MM.1S (cell line): ENCODE measurements around the gene PEX14.

Source experiments
- DNase-seq: peaks from one replicate; pipeline ENCODE4 v3.0.0-alpha.2; 2015
- H2AFZ ChIP-seq: fragments of 300-600 bp; sonication (generic); 2 replicates; pipeline ENCODE4 v1.6.0; 2016; ENCODE audit warnings: antibody characterized with exemption, low read length
- H3F3A ChIP-seq: fragments of 300-600 bp; sonication (generic); 2 replicates; pipeline ENCODE4 v1.6.1; 2016; ENCODE audit warnings: mild to moderate bottlenecking, antibody characterized with exemption, low read length, moderate library complexity, mixed read lengths; ENCODE audit not compliant: insufficient read depth
- H3K27ac ChIP-seq: fragments of 300-600 bp; sonication (generic); 2 replicates; pipeline ENCODE4 v1.5.1; 2016; ENCODE audit warnings: mild to moderate bottlenecking, low read length
- H3K27me3 ChIP-seq: fragments of 300-600 bp; sonication (generic); replicated peaks from 2 replicates; pipeline ENCODE4 v1.6.0; 2016; ENCODE audit warnings: low read length; ENCODE audit not compliant: insufficient read depth
- H3K36me3 ChIP-seq: fragments of 300-600 bp; sonication (generic); replicated peaks from 2 replicates; pipeline ENCODE4 v1.6.1; 2016; ENCODE audit warnings: mild to moderate bottlenecking, low read length, mixed read lengths; ENCODE audit not compliant: insufficient read depth
- H3K4me1 ChIP-seq: fragments of 300-600 bp; sonication (generic); 2 replicates; pipeline ENCODE4 v1.6.1; 2016; ENCODE audit warnings: low read length, mixed read lengths
- H3K4me2 ChIP-seq: fragments of 300-600 bp; sonication (generic); 2 replicates; pipeline ENCODE4 v1.6.0; 2016; ENCODE audit warnings: low read depth, low read length
- H3K4me3 ChIP-seq: fragments of 300-600 bp; sonication (generic); 2 replicates; pipeline ENCODE4 v1.5.1; 2016; ENCODE audit warnings: low read length, mixed read lengths
- H3K79me2 ChIP-seq: fragments of 300-600 bp; sonication (generic); 2 replicates; pipeline ENCODE4 v1.6.1; 2016; ENCODE audit warnings: mixed run types, low read length, mixed read lengths
- H3K9ac ChIP-seq: fragments of 300-600 bp; sonication (generic); 2 replicates; pipeline ENCODE4 v1.6.1; 2016; ENCODE audit warnings: low read length, mixed read lengths
- H3K9me2 ChIP-seq: fragments of 300-600 bp; sonication (generic); replicated peaks from 2 replicates; pipeline ENCODE4 v1.6.1; 2016; ENCODE audit warnings: mild to moderate bottlenecking, low read length, mixed read lengths; ENCODE audit not compliant: insufficient read depth
- H3K9me3 ChIP-seq: fragments of 300-600 bp; sonication (generic); replicated peaks from 2 replicates; pipeline ENCODE4 v1.6.1; 2016; ENCODE audit warnings: mild to moderate bottlenecking, low read length, mixed read lengths; ENCODE audit not compliant: insufficient read depth
- H4K20me1 ChIP-seq: fragments of 300-600 bp; sonication (generic); 2 replicates; pipeline ENCODE4 v1.6.1; 2016; ENCODE audit warnings: mild to moderate bottlenecking, low read length, moderate library complexity, mixed read lengths; ENCODE audit not compliant: insufficient read depth
- EZH2 ChIP-seq: fragments of 300-600 bp; sonication (generic); optimal IDR thresholded peaks from 2 replicates; pipeline ENCODE3; 2017; ENCODE audit warnings: low read depth, mild to moderate bottlenecking, antibody characterized with exemption, low read length, mixed read lengths
- EZH2phosphoT487 ChIP-seq: fragments of 300-600 bp; sonication (generic); IDR thresholded peaks from 2 replicates; pipeline ENCODE4 v1.6.1; 2018; ENCODE audit warnings: antibody characterized with exemption, low read length
- TF ChIP-seq, protein P1 (sequence below): fragments of 300-600 bp; sonication (generic); IDR thresholded peaks from 2 replicates; pipeline ENCODE4 v1.5.1; 2016; ENCODE audit warnings: antibody characterized with exemption, low read length, mixed read lengths

Gene PEX14

DNA sequence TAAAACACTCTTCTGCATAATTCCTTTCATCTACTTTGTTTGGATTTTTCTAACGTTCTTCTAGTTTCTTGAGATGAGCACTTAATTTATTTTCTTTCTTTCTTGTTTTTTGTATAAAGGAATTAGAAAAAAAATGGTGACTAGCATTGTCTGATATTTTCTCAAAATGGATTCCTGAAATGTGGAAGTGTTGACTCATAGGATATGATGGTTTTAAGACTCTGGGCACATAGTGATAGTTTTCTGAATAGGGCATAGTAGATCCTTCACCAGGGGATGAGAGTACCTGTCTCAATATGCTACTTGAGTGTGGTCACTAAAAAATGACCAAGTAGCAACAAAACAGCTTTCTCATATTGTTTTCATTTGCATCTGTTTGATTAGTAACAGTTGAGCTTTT lies 100.9 kb downstream of the PEX14 start:
- no peak overlapping the region for H3K27ac ChIP-seq
- no peaks in the 10 kb centered on the region for H3F3A ChIP-seq
- no peak overlapping the region for H3K4me2 ChIP-seq
- no peak for TF ChIP-seq EZH2phosphoT487
- TF ChIP-seq, protein P1, sequence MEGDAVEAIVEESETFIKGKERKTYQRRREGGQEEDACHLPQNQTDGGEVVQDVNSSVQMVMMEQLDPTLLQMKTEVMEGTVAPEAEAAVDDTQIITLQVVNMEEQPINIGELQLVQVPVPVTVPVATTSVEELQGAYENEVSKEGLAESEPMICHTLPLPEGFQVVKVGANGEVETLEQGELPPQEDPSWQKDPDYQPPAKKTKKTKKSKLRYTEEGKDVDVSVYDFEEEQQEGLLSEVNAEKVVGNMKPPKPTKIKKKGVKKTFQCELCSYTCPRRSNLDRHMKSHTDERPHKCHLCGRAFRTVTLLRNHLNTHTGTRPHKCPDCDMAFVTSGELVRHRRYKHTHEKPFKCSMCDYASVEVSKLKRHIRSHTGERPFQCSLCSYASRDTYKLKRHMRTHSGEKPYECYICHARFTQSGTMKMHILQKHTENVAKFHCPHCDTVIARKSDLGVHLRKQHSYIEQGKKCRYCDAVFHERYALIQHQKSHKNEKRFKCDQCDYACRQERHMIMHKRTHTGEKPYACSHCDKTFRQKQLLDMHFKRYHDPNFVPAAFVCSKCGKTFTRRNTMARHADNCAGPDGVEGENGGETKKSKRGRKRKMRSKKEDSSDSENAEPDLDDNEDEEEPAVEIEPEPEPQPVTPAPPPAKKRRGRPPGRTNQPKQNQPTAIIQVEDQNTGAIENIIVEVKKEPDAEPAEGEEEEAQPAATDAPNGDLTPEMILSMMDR = no peak
- TF ChIP-seq EZH2 = no peak
- H3K27me3 ChIP-seq = no peaks in the 10 kb centered on the region
- no peaks in the 10 kb centered on the region for H3K36me3 ChIP-seq
- no peaks in the 10 kb centered on the region for H3K79me2 ChIP-seq
- H3K9ac ChIP-seq = no peak overlapping the region
- no peak overlapping the region for H3K4me3 ChIP-seq
- no peaks in the 10 kb centered on the region for H3K9me2 ChIP-seq
- no peak overlapping the region for H2AFZ ChIP-seq
- no peaks in the 10 kb centered on the region for H3K4me1 ChIP-seq
- H3K9me3 ChIP-seq = no peaks in the 10 kb centered on the region
- no peaks in the 10 kb centered on the region for H4K20me1 ChIP-seq
- DNase-seq = no peak

DNA sequence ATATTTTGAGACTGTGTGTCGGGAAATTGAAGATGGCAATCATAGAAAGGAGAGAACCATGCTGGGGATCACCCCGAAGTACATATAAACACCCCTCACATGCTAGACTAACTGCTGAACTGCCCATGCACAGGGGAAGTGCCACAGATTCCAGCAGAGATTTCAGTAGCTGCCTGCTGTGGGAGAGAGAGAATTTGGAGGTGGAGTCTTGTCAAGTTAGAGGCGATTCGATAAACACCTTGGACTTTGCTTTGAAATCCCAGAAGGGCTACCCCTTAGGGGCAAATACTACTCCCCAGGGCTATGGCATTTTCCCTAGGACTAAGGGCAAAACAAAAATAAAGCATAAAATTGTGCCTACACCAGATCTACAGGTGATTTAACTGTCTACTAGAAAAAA lies 103.3 kb downstream of the PEX14 start:
- Histone ChIP-seq H4K20me1 (no peaks in the 10 kb centered on the region), H3K36me3 (no peaks in the 10 kb centered on the region), H3K79me2 (no peaks in the 10 kb centered on the region), H3F3A (no peaks in the 10 kb centered on the region), H3K9ac (no peak overlapping the region), H3K4me3 (no peak overlapping the region), H3K9me2 (no peaks in the 10 kb centered on the region), H3K4me1 (no peaks in the 10 kb centered on the region), H3K9me3 (no peaks in the 10 kb centered on the region), H3K27ac (no peak overlapping the region), H3K4me2 (no peak overlapping the region), H2AFZ (no peak overlapping the region), H3K27me3 (no peaks in the 10 kb centered on the region)
- no peak for DNase-seq
- no peak for TF ChIP-seq EZH2
- TF ChIP-seq, protein P1 = no peak
- TF ChIP-seq EZH2phosphoT487 = no peak

DNA sequence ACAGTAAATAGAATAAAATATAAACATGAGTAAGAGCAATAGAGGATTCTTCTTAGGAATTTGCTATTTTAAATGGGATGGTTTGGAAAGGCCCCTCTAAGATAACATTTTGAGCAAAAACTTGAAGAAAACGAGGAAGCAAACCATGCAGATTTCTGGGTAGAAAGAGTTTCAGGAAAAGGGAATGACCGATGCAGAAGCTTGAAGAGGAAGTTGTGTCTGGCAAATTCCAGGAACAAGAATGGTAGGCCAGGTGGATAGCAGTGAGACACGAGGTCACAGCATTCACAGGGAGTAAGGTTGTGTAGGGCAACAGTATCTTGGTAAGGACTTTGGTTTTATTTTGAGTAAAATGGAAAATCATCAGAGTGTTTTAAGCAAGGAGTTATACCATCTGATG lies 108.9 kb downstream of the PEX14 start:
- no peak for DNase-seq
- no peaks in the 10 kb centered on the region for H3K9me3 ChIP-seq
- no peak overlapping the region for H3K4me3 ChIP-seq
- H3K4me1 ChIP-seq = no peaks in the 10 kb centered on the region
- no peaks in the 10 kb centered on the region for H3K36me3 ChIP-seq
- no peaks in the 10 kb centered on the region for H3K9me2 ChIP-seq
- no peaks in the 10 kb centered on the region for H3F3A ChIP-seq
- H3K4me2 ChIP-seq = no peak overlapping the region
- no peak overlapping the region for H3K27ac ChIP-seq
- no peaks in the 10 kb centered on the region for H3K27me3 ChIP-seq
- no peaks in the 10 kb centered on the region for H4K20me1 ChIP-seq
- H2AFZ ChIP-seq = no peak overlapping the region
- TF ChIP-seq EZH2phosphoT487 (no peak), EZH2 (no peak)
- TF ChIP-seq, protein P1 = no peak
- no peaks in the 10 kb centered on the region for H3K79me2 ChIP-seq
- no peak overlapping the region for H3K9ac ChIP-seq
